HepG2 (cell line): ENCODE measurements around the gene KCTD1. TPM values are rescaled to one million over a fixed set of nuclear protein-coding genes. Genes with fewer than 3 reads are reported as not detected.

ENCODE experiments used
- ATAC-seq: fragments of 200-7000 bp; cut with Tn5 transposase; 3 replicates; pipeline ENCODE4 v1.9.1; 2020; ENCODE audit warnings: mild to moderate bottlenecking, moderate library complexity
- BruUV-seq: library from RNA; stranded (reverse); fragments of 400-500 nt; replicated peaks from 2 replicates; lab custom pipeline; 2021; lab: Mats Ljungman, UMichigan
- CTCF ChIA-PET: fragments of 300-600 bp; formaldehyde crosslinking; extraction: SDS; loops from one replicate; lab custom pipeline; 2021; ENCODE audit warnings: low total read pairs, inconsistent platforms, low intra/inter-chr PET ratio; lab: Yijun Ruan, JAX
- POLR2A ChIA-PET: fragments of 350-600 bp; sonication (Branson Sonifier 250); formaldehyde crosslinking; loops from one replicate; lab custom pipeline; 2020; ENCODE audit warnings: antibody characterized with exemption, inconsistent platforms; lab: Yijun Ruan, JAX
- DNase-seq: peaks from one replicate; pipeline ENCODE4 v3.0.0-alpha.2; 2015; ENCODE audit warnings: low spot score
- FAIRE-seq: peaks from 3 replicates; lab custom pipeline; 2011; peaks lifted over from hg19 to GRCh38; lab: Jason Lieb, UNC
- H2AFZ ChIP-seq: one replicate; pipeline ENCODE4 v1.6.1; 2011; ENCODE audit warnings: low read length, inconsistent platforms
- H3K27ac ChIP-seq: fragments of 300-600 bp; 3 replicates; pipeline ENCODE4 v1.8.0; 2011; ENCODE audit warnings: mixed run types, mild to moderate bottlenecking, mixed read lengths, low read length, inconsistent platforms; ENCODE audit not compliant: insufficient read depth; ENCODE audit errors: extremely low read length
- H3K27me3 ChIP-seq, 2 experiments: fragments of 200-600 bp in 1 of 2; 2 replicates in 1 of 2; 3 replicates in 1 of 2; pipeline versions ENCODE4 v1.6.0 to v1.8.0; 2011; ENCODE audit warnings: low read length in 2 of 2, mild to moderate bottlenecking in 2 of 2, moderate library complexity in 2 of 2, inconsistent platforms in 1 of 2; ENCODE audit not compliant: insufficient read depth in 2 of 2, control insufficient read depth in 1 of 2
- H3K36me3 ChIP-seq, 2 experiments: fragments of 200-600 bp in 1 of 2; replicated peaks in 1 of 2; 2 replicates in 1 of 2; 3 replicates in 1 of 2; pipeline versions ENCODE4 v1.5.1 to v1.8.0; 2011; ENCODE audit warnings: low read length in 2 of 2, inconsistent platforms in 1 of 2; ENCODE audit not compliant: insufficient read depth in 2 of 2, control insufficient read depth in 1 of 2
- H3K4me1 ChIP-seq: 2 replicates; pipeline ENCODE4 v1.5.1; 2012; ENCODE audit warnings: low read length, inconsistent platforms; ENCODE audit not compliant: insufficient read depth
- H3K4me2 ChIP-seq: 2 replicates; pipeline ENCODE4 v1.6.0; 2011; ENCODE audit warnings: low read depth, low read length, inconsistent platforms
- H3K4me3 ChIP-seq, 3 experiments: fragments of 200-600 bp in 1 of 3; sonication (generic), shearing (Covaris generic) in 1 of 3; replicated peaks in 1 of 3; 2 replicates each; pipeline ENCODE4 v1.5.1; 2011 to 2016; ENCODE audit warnings: low read length in 3 of 3, inconsistent platforms in 2 of 3, low read depth in 2 of 3, mild to moderate bottlenecking in 2 of 3, control low read depth in 1 of 3, mixed read lengths in 1 of 3; ENCODE audit not compliant: insufficient read depth in 1 of 3
- H3K79me2 ChIP-seq: one replicate; pipeline ENCODE4 v1.6.1; 2011; ENCODE audit warnings: low read length, inconsistent platforms; ENCODE audit not compliant: insufficient read depth
- H3K9ac ChIP-seq: 2 replicates; pipeline ENCODE4 v1.6.0; 2011; ENCODE audit warnings: mild to moderate bottlenecking, low read depth, low read length, inconsistent platforms; ENCODE audit not compliant: insufficient read depth
- H3K9me3 ChIP-seq: 2 replicates; pipeline ENCODE4 v1.5.1; 2012; ENCODE audit warnings: mild to moderate bottlenecking, low read length
- H4K20me1 ChIP-seq: 2 replicates; pipeline ENCODE4 v1.6.0; 2011; ENCODE audit warnings: inconsistent platforms, mild to moderate bottlenecking, low read length, moderate library complexity; ENCODE audit not compliant: insufficient read depth
- MEF2D ChIP-seq: sonication (generic); formaldehyde crosslinking; IDR thresholded peaks from 2 replicates; pipeline ENCODE4 v1.5.1; 2020; ENCODE audit warnings: mild to moderate bottlenecking, missing genetic modification reagents
- MIXL1 ChIP-seq: IDR thresholded peaks from 2 replicates; pipeline ENCODE4 v1.6.1; 2016
- MLXIP ChIP-seq: sonication (generic); formaldehyde crosslinking; IDR thresholded peaks from 2 replicates; pipeline ENCODE4 v1.9.0; 2021; ENCODE audit warnings: missing genetic modification reagents, borderline replicate concordance
- RBM22 ChIP-seq: fragments of 200-400 bp; formaldehyde crosslinking; optimal IDR thresholded peaks from 2 replicates; pipeline ENCODE3; 2017; ENCODE audit warnings: mild to moderate bottlenecking, low read length, moderate library complexity
- SAP130 ChIP-seq: IDR thresholded peaks from 2 replicates; pipeline ENCODE4 v1.6.1; 2016; ENCODE audit warnings: low read depth
- SRF ChIP-seq: IDR thresholded peaks from 2 replicates; pipeline ENCODE4 v1.6.1; 2011; ENCODE audit warnings: mild to moderate bottlenecking, low read depth, low read length, moderate library complexity
- XBP1 ChIP-seq: sonication (generic); formaldehyde crosslinking; IDR thresholded peaks from 2 replicates; pipeline ENCODE4 v1.5.0; 2020; ENCODE audit warnings: missing genetic modification reagents
- ZNF20 ChIP-seq: sonication (generic); formaldehyde crosslinking; IDR thresholded peaks from 2 replicates; pipeline ENCODE4 v1.4.0; 2020; ENCODE audit warnings: mild to moderate bottlenecking, moderate library complexity, missing genetic modification reagents
- ZNF207 ChIP-seq: fragments of 450-650 bp; IDR thresholded peaks from 2 replicates; pipeline ENCODE4 v1.6.1; 2016; ENCODE audit warnings: antibody characterized with exemption, borderline replicate concordance
- ZNF224 ChIP-seq: sonication (generic); formaldehyde crosslinking; IDR thresholded peaks from 2 replicates; pipeline ENCODE4 v1.5.0; 2020; ENCODE audit warnings: mild to moderate bottlenecking, missing genetic modification reagents
- ZNF512 ChIP-seq: sonication (generic); formaldehyde crosslinking; IDR thresholded peaks from 2 replicates; pipeline ENCODE4 v1.4.0; 2020; ENCODE audit warnings: mild to moderate bottlenecking, missing genetic modification reagents
- ZNF562 ChIP-seq: sonication (generic); formaldehyde crosslinking; IDR thresholded peaks from 2 replicates; pipeline ENCODE4 v1.8.0; 2022; ENCODE audit warnings: missing genetic modification reagents, borderline replicate concordance
- WGBS: methylation state at CpG from one replicate; pipeline ENCODE4 v1.1.6; 2017; ENCODE audit warnings: low lambda C conversion rate; 5-methylcytosine and 5-hydroxymethylcytosine counted together
- in situ Hi-C: cut with HindIII; loops from 2 replicates; pipeline ENCODE4 v1.10.0; 2017; ENCODE audit warnings: low pct_unique_long_range_greater_than_20kb; ENCODE audit not compliant: extremely low pct_ligation_motif_present
- intact Hi-C: fragments of 100-400 bp; cut with micrococcal nuclease; formaldehyde crosslinking; loops from one replicate; pipeline ENCODE4 v1.10.0; 2022; ENCODE audit not compliant: unreplicated experiment
- polyA plus RNA-seq, 8 experiments: library from polyadenylated mRNA; depleted of rRNA in 3 of 8; stranded (reverse) in 7 of 8; unstranded in 1 of 8; fragments of >200 nt; fragmentation: Illumina TruSeq in 4 of 8; extraction: Trizol in 4 of 8; gene quantifications; 2 replicates each; pipeline versions ENCODE4 v1.2.1 to v1.2.3, GENCODE V29; 2011 to 2016; ENCODE audit warnings: low read depth in 4 of 8, missing spikeins in 1 of 8, mixed read lengths in 1 of 8; ENCODE audit not compliant: insufficient read depth in 1 of 8
- total RNA-seq, 5 experiments: library from RNA; depleted of rRNA; stranded (reverse); fragments of >200 nt; fragmentation: Illumina TruSeq; extraction: Trizol; gene quantifications; 2 replicates each; pipeline ENCODE4 v1.2.3, GENCODE V29; 2016; ENCODE audit warnings: low read depth in 1 of 5
- TF ChIP-seq, protein P1 (sequence below): sonication (generic); formaldehyde crosslinking; IDR thresholded peaks from 2 replicates; pipeline ENCODE4 v1.9.0; 2022; ENCODE audit warnings: missing genetic modification reagents, mild to moderate bottlenecking, borderline replicate concordance

KCTD1 gene
- total and polyA plus RNA-seq, 2 of the 13 experiments (the other 11 are each of a cell fraction or from before 2014, with no cell fraction given), result 2.7 to 6.8 TPM

GRCh38 chr18:26561769-26562168 is 13.4 kb upstream of the KCTD1 start:
- no peak overlapping the region for H3K4me3 ChIP-seq
- TF ChIP-seq SRF (no peak), MIXL1 (CRISPR knock-in tag) (no peak), ZNF562 (CRISPR knock-in tag) (no peak), SAP130 (CRISPR knock-in tag) (no peak), MEF2D (CRISPR knock-in tag) (no peak), ZNF20 (CRISPR knock-in tag) (no peak), MLXIP (CRISPR knock-in tag) (no peak), RBM22 (no peak), ZNF512 (no peak), ZNF207 (no peak), ZNF224 (CRISPR knock-in tag) (no peak), XBP1 (CRISPR knock-in tag) (no peak)
- TF ChIP-seq, protein P1, sequence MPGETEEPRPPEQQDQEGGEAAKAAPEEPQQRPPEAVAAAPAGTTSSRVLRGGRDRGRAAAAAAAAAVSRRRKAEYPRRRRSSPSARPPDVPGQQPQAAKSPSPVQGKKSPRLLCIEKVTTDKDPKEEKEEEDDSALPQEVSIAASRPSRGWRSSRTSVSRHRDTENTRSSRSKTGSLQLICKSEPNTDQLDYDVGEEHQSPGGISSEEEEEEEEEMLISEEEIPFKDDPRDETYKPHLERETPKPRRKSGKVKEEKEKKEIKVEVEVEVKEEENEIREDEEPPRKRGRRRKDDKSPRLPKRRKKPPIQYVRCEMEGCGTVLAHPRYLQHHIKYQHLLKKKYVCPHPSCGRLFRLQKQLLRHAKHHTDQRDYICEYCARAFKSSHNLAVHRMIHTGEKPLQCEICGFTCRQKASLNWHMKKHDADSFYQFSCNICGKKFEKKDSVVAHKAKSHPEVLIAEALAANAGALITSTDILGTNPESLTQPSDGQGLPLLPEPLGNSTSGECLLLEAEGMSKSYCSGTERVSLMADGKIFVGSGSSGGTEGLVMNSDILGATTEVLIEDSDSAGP (CRISPR knock-in tag), result no peak
- in situ Hi-C loops, result no loop called here
- H3K27me3 ChIP-seq, result peaks cover 0 to 13% of the 10 kb centered on the region in 2 experiments; a peak in 3 of 5 replicates
- H3K79me2 ChIP-seq, result no peaks in the 10 kb centered on the region
- POLR2A ChIA-PET, result no interaction called here
- no peak overlapping the region for H3K9ac ChIP-seq
- CTCF ChIA-PET, result no interaction called here
- no TSS peak for BruUV-seq
- no peak overlapping the region for H2AFZ ChIP-seq
- intact Hi-C loops, result no loop called here
- DNase-seq, result no peak
- no peaks in the 10 kb centered on the region for H4K20me1 ChIP-seq
- H3K9me3 ChIP-seq, result no peaks in the 10 kb centered on the region
- no peak overlapping the region for H3K4me2 ChIP-seq
- WGBS, result 42% methylated on average over 2 of the region's 5 CpGs
- no peak overlapping the region for H3K27ac ChIP-seq
- H3K4me1 ChIP-seq, result no peaks in the 10 kb centered on the region
- no peak for FAIRE-seq
- ATAC-seq, result no peak
- H3K36me3 ChIP-seq, result no peaks in the 10 kb centered on the region
